Thymus (tissue), 11 donors: ENCODE results near the gene TBRG4. TPM values are rescaled to one million over a fixed set of nuclear protein-coding genes. Genes with fewer than 3 reads are reported as not detected.
"Not testable (repeated sequence)": the region's sequence is repeated elsewhere in the genome, so short reads cannot be mapped to it uniquely, and the experiment has no call there.

Experiments used
- DNase-seq, 9 donors: peaks; one replicate each; pipeline ENCODE4 v3.0.0-alpha.2; 2013; ENCODE audit warnings: low spot score in 9 of 9, low read depth in 6 of 9, missing footprints in 1 of 9
- H3K27ac ChIP-seq, 2 donors: one replicate each; pipeline ENCODE4 v1.5.1; 2013; ENCODE audit warnings: control low read depth in 1 of 2, low read depth in 1 of 2, low read length in 1 of 2, mild to moderate bottlenecking in 1 of 2, moderate library complexity in 1 of 2
- H3K27me3 ChIP-seq, 2 donors: one replicate each; pipeline ENCODE4 v1.5.1; 2013; ENCODE audit warnings: low read length in 1 of 2; ENCODE audit not compliant: control insufficient read depth in 2 of 2, insufficient read depth in 1 of 2
- H3K36me3 ChIP-seq, 2 donors: one replicate each; pipeline ENCODE4 v1.5.1; 2013; ENCODE audit warnings: low read length in 1 of 2, mild to moderate bottlenecking in 1 of 2, moderate library complexity in 1 of 2; ENCODE audit not compliant: control insufficient read depth in 2 of 2, insufficient read depth in 2 of 2
- H3K4me1 ChIP-seq, 2 donors: one replicate each; pipeline ENCODE4 v1.5.1; 2013; ENCODE audit warnings: low read length in 2 of 2; ENCODE audit not compliant: control insufficient read depth in 2 of 2, insufficient read depth in 2 of 2
- H3K4me3 ChIP-seq, 2 donors: one replicate each; pipeline ENCODE4 v1.5.1; 2013; ENCODE audit warnings: low read length in 2 of 2, control low read depth in 1 of 2, mild to moderate bottlenecking in 1 of 2
- H3K9me3 ChIP-seq, 2 donors: one replicate each; pipeline ENCODE4 v1.5.1; 2013; ENCODE audit warnings: low read length in 1 of 2, mild to moderate bottlenecking in 1 of 2; ENCODE audit not compliant: control insufficient read depth in 2 of 2, insufficient read depth in 1 of 2
- WGBS: extraction: QIAGEN DNeasy Blood & Tissue Kit; methylation state at CpG from one replicate; pipeline ENCODE4 v1.1.7; 2013; 5-methylcytosine and 5-hydroxymethylcytosine counted together
- polyA plus RNA-seq: library from polyadenylated mRNA; stranded (reverse); fragments of 200-250 nt; gene quantifications from one replicate; pipeline ENCODE4 v1.2.3, GENCODE V29; 2013
- total RNA-seq: library from RNA; stranded (reverse); fragments of 120-200 nt; gene quantifications from one replicate; pipeline ENCODE4 v1.2.4, GENCODE V29; 2013
- donor health status: healthy.

Gene TBRG4
- total and polyA plus RNA-seq, 2 donors, result 54.2 to 57.7 TPM

GRCh38 chr7:45114926-45115325, 3.4 kb upstream of the TBRG4 start:
- no peaks in the 10 kb centered on the region for H3K9me3 ChIP-seq
- no peak for DNase-seq
- H3K4me1 ChIP-seq, result peaks cover 8 to 22% of the 10 kb centered on the region in 2 donors
- H3K27ac ChIP-seq, result no peak overlapping the region
- H3K27me3 ChIP-seq, result peaks cover 0 to 2% of the 10 kb centered on the region in 2 donors
- no peak overlapping the region for H3K4me3 ChIP-seq
- H3K36me3 ChIP-seq, result no peaks in the 10 kb centered on the region

- H3K4me3 ChIP-seq, H3K36me3 ChIP-seq, H3K27me3 ChIP-seq, H3K9me3 ChIP-seq, DNase-seq, H3K27ac ChIP-seq: not testable (repeated sequence)
- whole genome bisulfite sequencing, result 84% methylated on average over 1 of the region's 1 CpG
- peaks cover 10 to 25% of the 10 kb centered on the region in 2 donors for H3K4me1 ChIP-seq
These were observed 2.8 kb upstream of the TBRG4 start for GRCh38 chr7:45114257-45114656.

- Histone ChIP-seq H3K4me3 (no peak overlapping the region), H3K27me3 (peaks cover 0 to 2% of the 10 kb centered on the region in 2 donors), H3K36me3 (peaks cover 12 to 18% of the 10 kb centered on the region in 2 donors), H3K9me3 (no peaks in the 10 kb centered on the region), H3K4me1 (peaks cover 10 to 31% of the 10 kb centered on the region in 2 donors), H3K27ac (no peak overlapping the region)
- no peak for DNase-seq
- 94% methylated on average over 1 of the region's 1 CpG for WGBS
These were observed 1.2 kb upstream of the TBRG4 start for GRCh38 chr7:45112648-45113047.

GRCh38 chr7:45108863-45109262, 2.6 kb downstream of the TBRG4 start:
- H3K27ac ChIP-seq, result no peak overlapping the region
- H3K9me3 ChIP-seq, result no peaks in the 10 kb centered on the region
- peaks cover 13 to 31% of the 10 kb centered on the region in 2 donors for H3K4me1 ChIP-seq
- H3K36me3 ChIP-seq, result peaks cover 47 to 55% of the 10 kb centered on the region in 2 donors
- no peak for DNase-seq
- H3K4me3 ChIP-seq, result no peak overlapping the region
- no peaks in the 10 kb centered on the region for H3K27me3 ChIP-seq
- 90% methylated on average over 8 of the region's 8 CpGs for WGBS

GRCh38 chr7:45107356-45107755, 4.1 kb downstream of the TBRG4 start:
- 95% methylated on average over 3 of the region's 3 CpGs for WGBS
- peaks cover 11 to 27% of the 10 kb centered on the region in 2 donors for H3K4me1 ChIP-seq
- no peak for DNase-seq

GRCh38 chr7:45106820-45107219, 4.7 kb downstream of the TBRG4 start:
- Histone ChIP-seq H3K27ac (no peak overlapping the region), H3K9me3 (no peaks in the 10 kb centered on the region), H3K36me3 (peaks cover 67 to 76% of the 10 kb centered on the region in 2 donors), H3K4me1 (peaks cover 9 to 22% of the 10 kb centered on the region in 2 donors), H3K27me3 (no peaks in the 10 kb centered on the region), H3K4me3 (no peak overlapping the region)
- no peak for DNase-seq
- WGBS, result 79% methylated on average over 8 of the region's 8 CpGs

More at GRCh38 chr7:45107356-45107755, 4.1 kb downstream of the TBRG4 start:
- H3K36me3 ChIP-seq, result peaks cover 62 to 70% of the 10 kb centered on the region in 2 donors
- H3K9me3 ChIP-seq, result no peaks in the 10 kb centered on the region
- H3K27me3 ChIP-seq, result no peaks in the 10 kb centered on the region
- H3K27ac ChIP-seq, result no peak overlapping the region
- no peak overlapping the region for H3K4me3 ChIP-seq

GRCh38 chr7:45105588-45106188, 5.8 kb downstream of the TBRG4 start:
- DNase-seq, result no peak
- WGBS, result 98% methylated on average over 8 of the region's 8 CpGs
- H3K27me3 ChIP-seq, result no peaks in the 10 kb centered on the region
- H3K27ac ChIP-seq, result no peak overlapping the region
- peaks cover 79 to 87% of the 10 kb centered on the region in 2 donors for H3K36me3 ChIP-seq
- peaks cover 9 to 16% of the 10 kb centered on the region in 2 donors for H3K4me1 ChIP-seq
- H3K4me3 ChIP-seq, result no peak overlapping the region
- H3K9me3 ChIP-seq, result no peaks in the 10 kb centered on the region

GRCh38 chr7:45104844-45105587, 6.5 kb downstream of the TBRG4 start:
- Histone ChIP-seq H3K9me3 (no peaks in the 10 kb centered on the region), H3K36me3 (peaks cover 85 to 93% of the 10 kb centered on the region in 2 donors), H3K27me3 (no peaks in the 10 kb centered on the region), H3K27ac (no peak overlapping the region), H3K4me1 (peaks cover 6 to 10% of the 10 kb centered on the region in 2 donors), H3K4me3 (no peak overlapping the region)
- no peak for DNase-seq
- 98% methylated on average over 12 of the region's 12 CpGs for WGBS
